Measurements from ENCODE around the gene NPC1L1. TPM values are rescaled to one million over a fixed set of nuclear protein-coding genes. Genes with fewer than 3 reads are reported as not detected.
A peak's percentile ranks its signal among the peaks of the same experiment; 100 is the strongest.

NPC1L1 gene
- total RNA-seq, 2 experiments from 2014 or later: not detected

- ATAC-seq: no peak
- CTCF ChIA-PET: interaction anchor here (1.1 to 1.2 kb wide), 2 partner anchors 28 to 296 kb away, joined by 3 to 4 read pairs; no protein-coding TSS in a partner anchor
- Mint-ChIP-seq H3K36me3 (no peaks in the 10 kb centered on the region), H3K4me1 (no peaks in the 10 kb centered on the region), H3K4me3 (no peak overlapping the region), H3K27ac (no peak overlapping the region), H3K27me3 (no peaks in the 10 kb centered on the region), H3K9me3 (ENCODE audit: low read depth) (no peaks in the 10 kb centered on the region)
- no peak for DNase-seq
Observed at GRCh38 chr7:44537442-44537841, 3.7 kb downstream of the NPC1L1 start.

- no peaks in the 10 kb centered on the region for H3K36me3 Mint-ChIP-seq
- H3K27me3 Mint-ChIP-seq: no peaks in the 10 kb centered on the region
- no peaks in the 10 kb centered on the region for H3K4me1 Mint-ChIP-seq
- CTCF ChIA-PET: interaction anchor here (1.1 to 2.6 kb wide), 3 partner anchors 9 to 30 kb away, joined by 4 to 15 read pairs (median 12); no protein-coding TSS in a partner anchor
- ATAC-seq (no peak), DNase-seq (no peak)
- H3K9me3 Mint-ChIP-seq (ENCODE audit: low read depth): no peaks in the 10 kb centered on the region
- no peak overlapping the region for H3K4me3 Mint-ChIP-seq
- H3K27ac Mint-ChIP-seq: no peak overlapping the region
Observed at GRCh38 chr7:44536090-44536489, 5.0 kb downstream of the NPC1L1 start.

- no peaks in the 10 kb centered on the region for H3K36me3 Mint-ChIP-seq
- no peaks in the 10 kb centered on the region for H3K4me1 Mint-ChIP-seq
- no peak overlapping the region for H3K27ac Mint-ChIP-seq
- no peak for ATAC-seq
- H3K4me3 Mint-ChIP-seq: no peak overlapping the region
- no peaks in the 10 kb centered on the region for H3K9me3 Mint-ChIP-seq (ENCODE audit: low read depth)
- CTCF ChIA-PET: interaction anchor here (0.7 to 2.6 kb wide), 11 partner anchors 8 to 492 kb away, joined by 3 to 15 read pairs (median 4); partner anchors contain the start of genes DDX56 and NUDCD3
- DNase-seq: no peak
- H3K27me3 Mint-ChIP-seq: no peaks in the 10 kb centered on the region
Observed at GRCh38 chr7:44535348-44536064, 5.6 kb downstream of the NPC1L1 start.

GRCh38 chr7:44534501-44534900 lies 6.6 kb downstream of the NPC1L1 start:
- CTCF ChIA-PET: interaction anchor here (0.5 to 2.6 kb wide), 27 partner anchors 8 to 493 kb away, joined by 3 to 15 read pairs (median 3); partner anchors contain the start of genes DDX56 and NUDCD3
- Mint-ChIP-seq H3K27me3 (no peaks in the 10 kb centered on the region), H3K4me1 (no peaks in the 10 kb centered on the region), H3K36me3 (no peaks in the 10 kb centered on the region), H3K9me3 (ENCODE audit: low read depth) (no peaks in the 10 kb centered on the region), H3K27ac (no peak overlapping the region), H3K4me3 (no peak overlapping the region)
- DNase-seq (peak; percentile 62), ATAC-seq (peak; percentile 77)

GRCh38 chr7:44534087-44534486 lies 7.0 kb downstream of the NPC1L1 start:
- CTCF ChIA-PET: interaction anchor here (0.5 to 2.6 kb wide), 20 partner anchors 8 to 278 kb away, joined by 3 to 15 read pairs (median 3); partner anchors contain the start of genes DDX56 and NUDCD3
- ATAC-seq: no peak
- no peak for DNase-seq
- Mint-ChIP-seq H3K4me3 (no peak overlapping the region), H3K4me1 (no peaks in the 10 kb centered on the region), H3K36me3 (no peaks in the 10 kb centered on the region), H3K27ac (no peak overlapping the region), H3K9me3 (ENCODE audit: low read depth) (no peaks in the 10 kb centered on the region), H3K27me3 (no peaks in the 10 kb centered on the region)

GRCh38 chr7:44533301-44534055 lies 7.7 kb downstream of the NPC1L1 start:
- no peak overlapping the region for H3K27ac Mint-ChIP-seq
- peaks cover 1% of the 10 kb centered on the region for H3K27me3 Mint-ChIP-seq
- no peak overlapping the region for H3K4me3 Mint-ChIP-seq
- CTCF ChIA-PET: interaction anchor here (1.2 to 1.6 kb wide), 7 partner anchors 14 to 175 kb away, joined by 3 to 12 read pairs (median 4); no protein-coding TSS in a partner anchor
- H3K36me3 Mint-ChIP-seq: no peaks in the 10 kb centered on the region
- H3K4me1 Mint-ChIP-seq: no peaks in the 10 kb centered on the region
- no peaks in the 10 kb centered on the region for H3K9me3 Mint-ChIP-seq (ENCODE audit: low read depth)
- no peak for ATAC-seq
- no peak for DNase-seq

- ATAC-seq: no peak
- CTCF ChIA-PET: no interaction called here
- Mint-ChIP-seq H3K36me3 (no peaks in the 10 kb centered on the region), H3K27me3 (peaks cover 3% of the 10 kb centered on the region), H3K9me3 (ENCODE audit: low read depth) (no peaks in the 10 kb centered on the region), H3K4me1 (no peaks in the 10 kb centered on the region), H3K27ac (no peak overlapping the region), H3K4me3 (no peak overlapping the region)
- DNase-seq: no peak
Observed at GRCh38 chr7:44531421-44532380, 9.4 kb downstream of the NPC1L1 start.

GRCh38 chr7:44530990-44531389 lies 10.1 kb downstream of the NPC1L1 start:
- H3K9me3 Mint-ChIP-seq (ENCODE audit: low read depth): peaks cover 1% of the 10 kb centered on the region
- DNase-seq: peak; percentile 35
- H3K4me3 Mint-ChIP-seq: no peak overlapping the region
- no peaks in the 10 kb centered on the region for H3K36me3 Mint-ChIP-seq
- CTCF ChIA-PET: no interaction called here
- H3K27me3 Mint-ChIP-seq: peaks cover 3% of the 10 kb centered on the region
- no peak for ATAC-seq
- no peaks in the 10 kb centered on the region for H3K4me1 Mint-ChIP-seq
- H3K27ac Mint-ChIP-seq: no peak overlapping the region

- peaks cover 5% of the 10 kb centered on the region for H3K36me3 Mint-ChIP-seq
- ATAC-seq (no peak), DNase-seq (no peak)
- no peak overlapping the region for H3K4me3 Mint-ChIP-seq
- no peak overlapping the region for H3K27ac Mint-ChIP-seq
- CTCF ChIA-PET: interaction anchor here (2.0 kb wide), 1 partner anchor 10 kb away, joined by 7 read pairs; no protein-coding TSS in a partner anchor
- peaks cover 11% of the 10 kb centered on the region for H3K9me3 Mint-ChIP-seq (ENCODE audit: low read depth)
- H3K27me3 Mint-ChIP-seq: peaks cover 18% of the 10 kb centered on the region
- no peaks in the 10 kb centered on the region for H3K4me1 Mint-ChIP-seq
Observed at GRCh38 chr7:44524811-44525388, 16.2 kb downstream of the NPC1L1 start.

GRCh38 chr7:44522315-44522714 lies 18.8 kb downstream of the NPC1L1 start:
- Mint-ChIP-seq H3K27ac (no peak overlapping the region), H3K4me1 (no peaks in the 10 kb centered on the region), H3K9me3 (ENCODE audit: low read depth) (peaks cover 11% of the 10 kb centered on the region), H3K36me3 (peaks cover 5% of the 10 kb centered on the region), H3K4me3 (no peak overlapping the region), H3K27me3 (peaks cover 15% of the 10 kb centered on the region)
- ATAC-seq: no peak
- DNase-seq: no peak
- CTCF ChIA-PET: no interaction called here

GRCh38 chr7:44521347-44522095 lies 19.6 kb downstream of the NPC1L1 start:
- Mint-ChIP-seq H3K4me3 (no peak overlapping the region), H3K9me3 (ENCODE audit: low read depth) (peaks cover 11% of the 10 kb centered on the region), H3K27me3 (peaks cover 15% of the 10 kb centered on the region), H3K27ac (no peak overlapping the region), H3K4me1 (no peaks in the 10 kb centered on the region), H3K36me3 (peaks cover 5% of the 10 kb centered on the region)
- ATAC-seq: no peak
- DNase-seq: no peak
- CTCF ChIA-PET: no interaction called here

- Mint-ChIP-seq H3K4me1 (no peaks in the 10 kb centered on the region), H3K27ac (no peak overlapping the region), H3K4me3 (no peak overlapping the region), H3K9me3 (ENCODE audit: low read depth) (peaks cover 8% of the 10 kb centered on the region), H3K27me3 (peaks cover 15% of the 10 kb centered on the region), H3K36me3 (peaks cover 5% of the 10 kb centered on the region)
- CTCF ChIA-PET: no interaction called here
- ATAC-seq (no peak), DNase-seq (no peak)
Observed at GRCh38 chr7:44520574-44520973, 20.6 kb downstream of the NPC1L1 start.
